ENCODE measurements around the gene FAM228B.

Gene FAM228B

DNA sequence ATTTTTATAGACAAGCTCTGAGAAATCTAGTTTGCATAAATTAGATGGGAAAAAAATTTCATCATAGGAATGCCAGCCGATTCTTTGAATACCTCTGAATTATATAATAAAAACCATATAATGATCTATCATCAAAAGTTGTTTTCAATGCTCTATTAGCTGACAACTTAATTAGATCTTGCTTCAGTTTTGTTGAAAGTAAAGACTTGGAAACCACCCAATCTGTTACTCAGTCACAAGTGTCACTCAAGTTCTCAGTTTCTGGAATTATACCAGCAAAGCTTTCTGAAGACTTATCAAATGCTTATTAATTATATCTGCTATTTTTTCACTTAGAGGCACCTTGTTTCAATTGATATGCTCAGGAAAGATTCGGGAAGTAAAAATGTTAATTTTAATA is 21.3 kb upstream of the FAM228B start:
- POLR2A ChIA-PET, result no interaction called here
- CTCF ChIA-PET, result interaction anchor here (1.0 to 2.9 kb wide), 2 partner anchors 12 to 18 kb away, joined by 3 to 12 read pairs; partner anchors contain the start of gene TP53I3
- DNase-seq (ENCODE audit: extremely low spot score), result no peak
- TF ChIP-seq, protein P1, sequence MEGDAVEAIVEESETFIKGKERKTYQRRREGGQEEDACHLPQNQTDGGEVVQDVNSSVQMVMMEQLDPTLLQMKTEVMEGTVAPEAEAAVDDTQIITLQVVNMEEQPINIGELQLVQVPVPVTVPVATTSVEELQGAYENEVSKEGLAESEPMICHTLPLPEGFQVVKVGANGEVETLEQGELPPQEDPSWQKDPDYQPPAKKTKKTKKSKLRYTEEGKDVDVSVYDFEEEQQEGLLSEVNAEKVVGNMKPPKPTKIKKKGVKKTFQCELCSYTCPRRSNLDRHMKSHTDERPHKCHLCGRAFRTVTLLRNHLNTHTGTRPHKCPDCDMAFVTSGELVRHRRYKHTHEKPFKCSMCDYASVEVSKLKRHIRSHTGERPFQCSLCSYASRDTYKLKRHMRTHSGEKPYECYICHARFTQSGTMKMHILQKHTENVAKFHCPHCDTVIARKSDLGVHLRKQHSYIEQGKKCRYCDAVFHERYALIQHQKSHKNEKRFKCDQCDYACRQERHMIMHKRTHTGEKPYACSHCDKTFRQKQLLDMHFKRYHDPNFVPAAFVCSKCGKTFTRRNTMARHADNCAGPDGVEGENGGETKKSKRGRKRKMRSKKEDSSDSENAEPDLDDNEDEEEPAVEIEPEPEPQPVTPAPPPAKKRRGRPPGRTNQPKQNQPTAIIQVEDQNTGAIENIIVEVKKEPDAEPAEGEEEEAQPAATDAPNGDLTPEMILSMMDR (IDR thresholded peaks at IDR 0.05; ENCODE audit: control extremely low read depth, extremely low read depth, low read depth, missing control alignments), result no peak

DNA sequence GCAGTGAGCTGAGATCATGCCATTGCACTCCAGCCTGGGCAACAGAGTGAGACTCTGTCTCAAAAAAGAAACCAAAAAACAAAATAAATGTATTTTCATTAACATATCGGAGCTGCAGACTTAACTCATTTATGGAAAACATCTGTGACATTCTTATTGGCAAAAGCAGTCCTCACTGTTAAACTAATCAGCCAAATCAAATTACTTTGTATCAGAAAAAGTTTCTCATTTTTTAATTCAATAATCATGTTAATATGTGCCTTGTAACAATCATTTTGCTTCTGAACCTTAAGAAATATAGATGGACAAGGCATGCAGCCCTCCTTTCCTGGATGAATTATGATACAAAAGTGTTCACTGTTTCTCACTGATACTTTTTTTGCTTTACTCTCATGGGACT is 20.6 kb upstream of the FAM228B start:
- ChIA-PET POLR2A (no interaction called here), CTCF (interaction anchor here (1.0 to 2.9 kb wide), 2 partner anchors 13 to 19 kb away, joined by 3 to 12 read pairs; partner anchors contain the start of gene TP53I3)
- TF ChIP-seq, protein P1 (IDR thresholded peaks at IDR 0.05; ENCODE audit: control extremely low read depth, extremely low read depth, low read depth, missing control alignments), result no peak
- no peak for DNase-seq (ENCODE audit: extremely low spot score)

DNA sequence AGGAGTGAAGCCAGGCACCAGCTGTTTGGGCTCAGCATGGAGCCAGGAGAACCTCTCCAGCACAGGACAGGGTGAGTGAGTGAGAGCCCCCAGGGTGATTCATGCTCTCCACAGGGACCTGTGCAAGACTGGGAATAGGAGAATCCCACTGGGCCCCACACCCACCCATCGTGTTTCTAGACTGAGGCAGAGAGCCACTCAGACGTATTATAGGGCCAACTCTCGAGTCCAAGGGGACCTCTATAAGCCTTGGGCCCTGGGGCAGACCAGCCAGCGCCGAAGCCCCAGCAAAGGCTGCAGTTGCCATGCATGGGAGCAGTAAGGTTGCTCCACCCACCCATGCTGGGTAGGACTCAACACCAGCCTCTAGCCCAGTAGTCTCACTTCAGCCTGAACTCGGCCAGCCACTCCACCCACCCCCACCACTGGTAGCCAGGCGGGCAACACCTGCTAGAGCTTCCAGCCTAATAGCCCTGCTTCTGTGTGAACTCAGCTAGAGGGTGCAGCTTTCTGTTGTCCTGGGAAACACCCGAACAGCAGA is 19.1 kb upstream of the FAM228B start:
- DNase-seq (ENCODE audit: extremely low spot score), result no peak
- ChIA-PET CTCF (interaction anchor here (1.7 to 2.9 kb wide), 3 partner anchors 14 to 20 kb away, joined by 4 to 12 read pairs (median 9); partner anchors contain the start of gene TP53I3), POLR2A (no interaction called here)
- TF ChIP-seq, protein P1 (IDR thresholded peaks at IDR 0.05; ENCODE audit: control extremely low read depth, extremely low read depth, low read depth, missing control alignments), result no peak

DNA sequence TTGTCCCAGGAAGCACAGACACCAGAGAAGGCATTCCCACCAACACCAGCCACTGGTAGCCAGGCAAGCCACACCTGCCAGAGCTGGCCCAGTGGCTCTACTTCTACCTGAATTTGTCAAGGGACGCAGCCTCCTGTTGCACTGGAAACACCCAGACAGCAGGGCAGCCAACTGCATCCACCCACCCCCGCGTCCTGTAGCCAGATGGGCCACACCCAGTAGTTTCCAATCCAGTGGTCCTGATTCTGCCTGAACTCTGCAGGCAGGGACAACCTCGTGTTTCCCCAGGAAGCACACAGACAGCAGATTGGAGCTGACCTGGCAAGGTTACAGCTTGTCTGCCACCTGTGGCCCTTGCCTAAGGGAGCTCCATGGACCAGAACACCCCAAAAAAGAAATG is 18.4 kb upstream of the FAM228B start:
- ChIA-PET CTCF (interaction anchor here (0.8 to 2.2 kb wide), 3 partner anchors 13 to 21 kb away, joined by 3 to 9 read pairs (median 4); partner anchors contain the start of gene TP53I3), POLR2A (no interaction called here)
- TF ChIP-seq, protein P1 (IDR thresholded peaks at IDR 0.05; ENCODE audit: control extremely low read depth, extremely low read depth, low read depth, missing control alignments), result no peak
- DNase-seq (ENCODE audit: extremely low spot score), result no peak

DNA sequence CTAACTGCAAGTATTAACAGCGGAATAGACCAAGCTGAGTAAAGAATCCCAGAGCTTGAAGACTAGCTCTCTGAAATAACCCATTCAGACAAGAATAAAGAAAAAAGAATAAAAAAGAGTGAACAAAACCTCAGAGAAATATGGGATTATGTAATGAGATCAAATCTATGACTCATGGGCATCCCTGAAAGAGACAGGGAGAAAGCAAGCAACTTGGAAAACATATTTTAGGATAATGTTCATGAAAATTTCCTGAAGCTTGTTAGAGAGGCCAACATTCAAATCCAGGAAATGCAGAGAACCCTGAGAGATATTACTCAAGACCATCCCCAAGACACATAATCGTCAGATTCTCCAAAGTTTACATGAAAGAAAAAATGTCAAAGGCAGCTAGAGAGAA is 17.5 kb upstream of the FAM228B start:
- TF ChIP-seq, protein P1 (IDR thresholded peaks at IDR 0.05; ENCODE audit: control extremely low read depth, extremely low read depth, low read depth, missing control alignments), result no peak
- POLR2A ChIA-PET, result interaction anchor here (0.7 kb wide), 1 partner anchor 457 kb away, joined by 5 read pairs; no protein-coding TSS in a partner anchor
- CTCF ChIA-PET, result interaction anchor here (1.1 to 2.2 kb wide), 3 partner anchors 12 to 22 kb away, joined by 4 to 9 read pairs (median 4); partner anchors contain the start of gene TP53I3
- no peak for DNase-seq (ENCODE audit: extremely low spot score)

DNA sequence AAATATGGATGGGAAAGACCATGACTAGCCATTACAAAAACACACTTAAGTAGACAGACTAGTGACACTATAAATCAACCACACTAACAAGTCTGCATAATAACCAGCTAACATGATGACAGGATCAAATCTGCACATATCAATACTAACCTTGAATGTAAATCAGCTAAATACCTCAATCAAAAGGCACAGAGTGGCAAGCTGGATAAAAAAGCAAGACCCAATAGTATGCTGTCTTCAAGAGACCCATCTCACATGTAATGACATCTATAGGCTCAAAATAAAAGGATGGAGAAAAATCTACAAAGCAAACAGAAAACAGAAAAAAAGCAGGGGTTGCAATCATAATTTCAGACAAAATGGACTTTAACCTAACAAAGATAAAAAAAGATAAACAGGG is 16.5 kb upstream of the FAM228B start:
- ChIA-PET CTCF (no interaction called here), POLR2A (no interaction called here)
- TF ChIP-seq, protein P1 (IDR thresholded peaks at IDR 0.05; ENCODE audit: control extremely low read depth, extremely low read depth, low read depth, missing control alignments), result no peak

More for the DNA sequence above, 16.5 kb upstream of the FAM228B start:
- DNase-seq (ENCODE audit: extremely low spot score), result no peak
